HCT116 (cell line): ENCODE data around the gene KRTAP25-1. TPM values are rescaled to one million over a fixed set of nuclear protein-coding genes. Genes with fewer than 3 reads are reported as not detected.

Source experiments
- ATAC-seq: fragments of 200-7000 bp; cut with Tn5 transposase; 2 replicates; pipeline ENCODE4 v1.9.1; 2020; ENCODE audit warnings: mild to moderate bottlenecking, moderate library complexity
- BruUV-seq: library from RNA; stranded (reverse); fragments of 400-500 nt; replicated peaks from 2 replicates; lab custom pipeline; 2021; lab: Mats Ljungman, UMichigan
- CTCF ChIA-PET: fragments of 300-600 bp; sonication (Branson Sonifier 250); formaldehyde crosslinking; loops from one replicate; lab custom pipeline; 2021; ENCODE audit warnings: antibody characterized with exemption; lab: Charles Lee
- POLR2A ChIA-PET: fragments of 300-600, 350-600 bp; sonication (Branson Sonifier 250); formaldehyde crosslinking; loops from one replicate; lab custom pipeline; 2021; ENCODE audit warnings: antibody characterized with exemption; lab: Charles Lee
- RAD21 ChIA-PET, 2 experiments: fragments of 300-600 bp; sonication (Branson Sonifier 250); formaldehyde crosslinking; loops; one replicate each; lab custom pipeline; 2023; ENCODE audit warnings: low total read pairs in 2 of 2; ENCODE audit not compliant: uncharacterized antibody in 2 of 2, unreplicated experiment in 2 of 2, low non-redundant PET in 1 of 2; lab: Charles Lee
- DNase-seq: peaks from one replicate; pipeline ENCODE4 v3.0.0-alpha.2; 2010; ENCODE audit warnings: low read depth, low spot score
- H2AFZ ChIP-seq: fragments of 200-600 bp; shearing (Covaris generic), sonication (generic); 2 replicates; pipeline ENCODE4 v1.6.1; 2017; ENCODE audit warnings: low read depth, mixed run types, mixed read lengths, antibody characterized with exemption, low read length; ENCODE audit not compliant: poor library complexity, severe bottlenecking
- H3K27ac ChIP-seq: 2 replicates; pipeline ENCODE4 v1.5.1; 2012; ENCODE audit warnings: low read depth, low read length
- H3K27me3 ChIP-seq: fragments of 200-600 bp; sonication (generic); 2 replicates; pipeline ENCODE4 v1.6.1; 2016; ENCODE audit warnings: mixed run types, low read length, mixed read lengths; ENCODE audit not compliant: insufficient read depth
- H3K36me3 ChIP-seq, 2 experiments: fragments of 200-500 bp in 1 of 2; fragments of 200-600 bp in 1 of 2; sonication (Bioruptor generic) in 1 of 2; sonication (generic) in 1 of 2; 2 replicates each; pipeline versions ENCODE4 v1.5.1 to v1.6.1; 2014 to 2016; ENCODE audit warnings: low read length in 2 of 2, inconsistent platforms in 1 of 2, mixed read lengths in 1 of 2, mixed run types in 1 of 2; ENCODE audit not compliant: insufficient read depth in 2 of 2, control insufficient read depth in 1 of 2
- H3K4me1 ChIP-seq, 2 experiments: fragments of 200-600 bp in 1 of 2; sonication (generic) in 1 of 2; 2 replicates each; pipeline versions ENCODE4 v1.5.1 to v1.6.1; 2012 to 2017; ENCODE audit warnings: low read length in 2 of 2, inconsistent platforms in 1 of 2, mild to moderate bottlenecking in 1 of 2, mixed read lengths in 1 of 2, mixed run types in 1 of 2, moderate library complexity in 1 of 2; ENCODE audit not compliant: insufficient read depth in 2 of 2, control insufficient read depth in 1 of 2
- H3K4me2 ChIP-seq: fragments of 200-600 bp; sonication (generic); 2 replicates; pipeline ENCODE4 v1.6.1; 2017; ENCODE audit warnings: mixed run types, low read length, mixed read lengths
- H3K4me3 ChIP-seq, 2 experiments: fragments of 200-600 bp in 1 of 2; sonication (generic) in 1 of 2; replicated peaks in 1 of 2; 2 replicates each; pipeline ENCODE4 v1.5.1; 2011 to 2016; ENCODE audit warnings: low read length in 2 of 2, control low read depth in 1 of 2, low read depth in 1 of 2, mild to moderate bottlenecking in 1 of 2, mixed read lengths in 1 of 2, mixed run types in 1 of 2
- H3K79me2 ChIP-seq: fragments of 200-600 bp; sonication (generic); 2 replicates; pipeline ENCODE4 v1.6.1; 2017; ENCODE audit warnings: mild to moderate bottlenecking, mixed run types, low read length, moderate library complexity, mixed read lengths; ENCODE audit not compliant: insufficient read depth
- H3K9ac ChIP-seq: fragments of 200-600 bp; sonication (generic); 2 replicates; pipeline ENCODE4 v1.6.1; 2016; ENCODE audit warnings: low read length, mixed read lengths
- H3K9me2 ChIP-seq: fragments of 200-600 bp; sonication (generic), shearing (Covaris generic); 2 replicates; pipeline ENCODE4 v1.6.1; 2017; ENCODE audit warnings: mixed run types, mild to moderate bottlenecking, moderate library complexity; ENCODE audit not compliant: insufficient read depth
- H3K9me3 ChIP-seq, 2 experiments: fragments of 200-500 bp in 1 of 2; fragments of 200-600 bp in 1 of 2; sonication (Bioruptor generic) in 1 of 2; sonication (generic) in 1 of 2; 2 replicates each; pipeline ENCODE4 v1.6.1; 2014 to 2017; ENCODE audit warnings: low read length in 2 of 2, mixed read lengths in 2 of 2, inconsistent platforms in 1 of 2, low read depth in 1 of 2, mild to moderate bottlenecking in 1 of 2, mixed run types in 1 of 2, moderate library complexity in 1 of 2; ENCODE audit not compliant: control insufficient read depth in 1 of 2, insufficient read depth in 1 of 2
- H4K20me1 ChIP-seq: fragments of 200-600 bp; sonication (generic), shearing (Covaris generic); 2 replicates; pipeline ENCODE4 v1.6.1; 2017; ENCODE audit warnings: mixed run types, mild to moderate bottlenecking, moderate library complexity; ENCODE audit not compliant: insufficient read depth
- CTCF ChIP-seq, 3 experiments: fragments of 200-600 bp in 1 of 3; sonication (generic) in 1 of 3; IDR thresholded peaks in 2 of 3; conservative IDR thresholded peaks in 1 of 3; 2 replicates each; pipeline ENCODE4 v1.5.1; 2012 to 2017; ENCODE audit warnings: low read depth in 2 of 3, low read length in 2 of 3, antibody characterized with exemption in 1 of 3, borderline replicate concordance in 1 of 3, control low read depth in 1 of 3, mild to moderate bottlenecking in 1 of 3, mixed read lengths in 1 of 3, mixed run types in 1 of 3, moderate library complexity in 1 of 3; ENCODE audit not compliant: insufficient read depth in 1 of 3
- ELF1 ChIP-seq: IDR thresholded peaks from 2 replicates; pipeline ENCODE4 v1.6.1; 2012; ENCODE audit warnings: low read depth, borderline replicate concordance
- MAX ChIP-seq: IDR thresholded peaks from 2 replicates; pipeline ENCODE4 v1.6.1; 2012
- POLR2A ChIP-seq: IDR thresholded peaks from 2 replicates; pipeline ENCODE4 v1.7.0; 2011; ENCODE audit warnings: borderline replicate concordance; ENCODE audit not compliant: insufficient read depth, insufficient read length; ENCODE audit errors: extremely low read depth
- POLR2AphosphoS5 ChIP-seq: IDR thresholded peaks from 2 replicates; pipeline ENCODE4 v1.6.1; 2011; ENCODE audit warnings: mild to moderate bottlenecking, low read depth, low read length, moderate library complexity
- SIN3A ChIP-seq: IDR thresholded peaks from 2 replicates; pipeline ENCODE4 v1.6.1; 2012; ENCODE audit warnings: low read depth
- SP1 ChIP-seq: IDR thresholded peaks from 2 replicates; pipeline ENCODE4 v1.6.1; 2012; ENCODE audit warnings: low read depth
- SRF ChIP-seq: IDR thresholded peaks from 2 replicates; pipeline ENCODE4 v1.6.1; 2012; ENCODE audit warnings: low read depth
- TCF7L2 ChIP-seq: IDR thresholded peaks from 2 replicates; pipeline ENCODE4 v1.7.0; 2011; ENCODE audit warnings: borderline replicate concordance, inconsistent platforms; ENCODE audit not compliant: insufficient read depth, insufficient read length; ENCODE audit errors: extremely low read depth
- YY1 ChIP-seq: IDR thresholded peaks from 2 replicates; pipeline ENCODE4 v1.6.1; 2011; ENCODE audit warnings: low read length, low read depth, moderate library complexity, mild to moderate bottlenecking; ENCODE audit not compliant: insufficient replicate concordance; ENCODE audit errors: extremely low read depth
- ZFX ChIP-seq: fragments of 450-650 bp; IDR thresholded peaks from 2 replicates; pipeline ENCODE4 v1.6.1; 2017
- ZNF274 ChIP-seq: fragments of 200-500 bp; sonication (Bioruptor generic); IDR thresholded peaks from 2 replicates; pipeline ENCODE4 v1.6.1; 2014; ENCODE audit warnings: mild to moderate bottlenecking, low read depth, low read length, inconsistent platforms
- intact Hi-C: fragments of 100-400 bp; cut with micrococcal nuclease; formaldehyde crosslinking; loops from 2 replicates; pipeline ENCODE4 v1.10.0; 2022
- total RNA-seq: library from RNA; stranded (reverse); gene quantifications from one replicate; pipeline ENCODE4 v1.2.1, GENCODE V29; 2021; ENCODE audit not compliant: unreplicated experiment
- TF ChIP-seq, protein P1 (sequence below): IDR thresholded peaks from 2 replicates; pipeline ENCODE4 v1.6.1; 2011; ENCODE audit warnings: mild to moderate bottlenecking, low read length, moderate library complexity; ENCODE audit not compliant: insufficient replicate concordance; ENCODE audit errors: extremely low read depth
- TF ChIP-seq, protein P2 (sequence below): IDR thresholded peaks from 2 replicates; pipeline ENCODE4 v1.6.1; 2012

KRTAP25-1 gene
- total RNA-seq, 1 experiment from 2014 or later = not detected

- H3K27me3 ChIP-seq = no peaks in the 10 kb centered on the region
- no peak overlapping the region for H2AFZ ChIP-seq
- H3K9me2 ChIP-seq = no peaks in the 10 kb centered on the region
- ATAC-seq (no peak), DNase-seq (no peak)
- no peak for TF ChIP-seq TCF7L2
- no peak for TF ChIP-seq ZFX
- no peak for TF ChIP-seq POLR2AphosphoS5
- no peak for TF ChIP-seq YY1
- TF ChIP-seq CTCF (IDR thresholded peaks at IDR 0.05 in 2 of 3, conservative IDR thresholded peaks at IDR 0.05 in 1 of 3; ENCODE audit: borderline replicate concordance in 1 of 3, insufficient read depth in 1 of 3, low read depth in 2 of 3, low read length in 2 of 3) = no peak
- no peak for TF ChIP-seq ZNF274
- TF ChIP-seq SRF = no peak
- TF ChIP-seq SP1 = no peak
- TF ChIP-seq MAX = no peak
- no peak for TF ChIP-seq SIN3A
- TF ChIP-seq, protein P1, sequence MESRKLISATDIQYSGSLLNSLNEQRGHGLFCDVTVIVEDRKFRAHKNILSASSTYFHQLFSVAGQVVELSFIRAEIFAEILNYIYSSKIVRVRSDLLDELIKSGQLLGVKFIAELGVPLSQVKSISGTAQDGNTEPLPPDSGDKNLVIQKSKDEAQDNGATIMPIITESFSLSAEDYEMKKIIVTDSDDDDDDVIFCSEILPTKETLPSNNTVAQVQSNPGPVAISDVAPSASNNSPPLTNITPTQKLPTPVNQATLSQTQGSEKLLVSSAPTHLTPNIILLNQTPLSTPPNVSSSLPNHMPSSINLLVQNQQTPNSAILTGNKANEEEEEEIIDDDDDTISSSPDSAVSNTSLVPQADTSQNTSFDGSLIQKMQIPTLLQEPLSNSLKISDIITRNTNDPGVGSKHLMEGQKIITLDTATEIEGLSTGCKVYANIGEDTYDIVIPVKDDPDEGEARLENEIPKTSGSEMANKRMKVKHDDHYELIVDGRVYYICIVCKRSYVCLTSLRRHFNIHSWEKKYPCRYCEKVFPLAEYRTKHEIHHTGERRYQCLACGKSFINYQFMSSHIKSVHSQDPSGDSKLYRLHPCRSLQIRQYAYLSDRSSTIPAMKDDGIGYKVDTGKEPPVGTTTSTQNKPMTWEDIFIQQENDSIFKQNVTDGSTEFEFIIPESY = no peak
- no peak for TF ChIP-seq ELF1
- no peak for TF ChIP-seq POLR2A
- TF ChIP-seq, protein P2, sequence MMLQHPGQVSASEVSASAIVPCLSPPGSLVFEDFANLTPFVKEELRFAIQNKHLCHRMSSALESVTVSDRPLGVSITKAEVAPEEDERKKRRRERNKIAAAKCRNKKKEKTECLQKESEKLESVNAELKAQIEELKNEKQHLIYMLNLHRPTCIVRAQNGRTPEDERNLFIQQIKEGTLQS = no peak
- no peaks in the 10 kb centered on the region for H4K20me1 ChIP-seq
- BruUV-seq = no TSS peak
- H3K27ac ChIP-seq = no peak overlapping the region
- H3K4me2 ChIP-seq = no peak overlapping the region
- ChIA-PET POLR2A (no interaction called here), RAD21 (no interaction called here), CTCF (no interaction called here)
- H3K9me3 ChIP-seq = peaks cover 11 to 22% of the 10 kb centered on the region in 2 experiments; a peak in 3 of 4 replicates
- H3K9ac ChIP-seq = no peak overlapping the region
- intact Hi-C loops = no loop called here
- H3K4me1 ChIP-seq = no peaks in the 10 kb centered on the region
- no peak overlapping the region for H3K4me3 ChIP-seq
- no peaks in the 10 kb centered on the region for H3K79me2 ChIP-seq
- H3K36me3 ChIP-seq = no peaks in the 10 kb centered on the region
Measured at GRCh38 chr21:30329203-30329875, 40.0 kb upstream of the KRTAP25-1 start.
